ENCODE measurements around the gene HIPK3. TPM values are rescaled to one million over a fixed set of nuclear protein-coding genes. Genes with fewer than 3 reads are reported as not detected.
A peak's percentile ranks its signal among the peaks of the same experiment; 100 is the strongest.

The HIPK3 gene
- total RNA-seq, 1 donor from 2014 or later, result 166 TPM

DNA sequence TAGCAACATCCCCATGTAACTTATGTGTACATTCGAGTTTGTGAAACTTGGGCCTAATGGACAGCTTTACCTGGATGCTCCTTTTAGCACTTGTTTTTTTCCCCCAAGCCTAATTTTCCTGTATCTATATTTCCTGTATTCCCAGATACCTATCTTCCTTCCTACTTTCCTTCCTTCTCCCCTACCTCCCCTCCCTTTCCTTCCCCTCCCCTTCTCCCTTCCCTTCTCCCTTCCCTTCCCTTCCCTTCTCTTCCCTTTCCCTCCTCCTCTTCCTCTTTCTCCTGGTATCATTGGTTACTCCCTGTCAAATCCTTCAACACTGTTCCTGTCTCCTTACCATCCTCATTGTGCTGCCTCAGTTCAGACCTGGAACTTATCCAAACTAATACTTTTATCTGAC, 111.8 kb downstream of the HIPK3 start:
- no peaks in the 10 kb centered on the region for H3K36me3 ChIP-seq
- no peak overlapping the region for H3K4me3 ChIP-seq
- no peaks in the 10 kb centered on the region for H3K4me1 ChIP-seq
- intact Hi-C loops (cut with DNase I), result no loop called here
- no peak overlapping the region for H3K27ac ChIP-seq
- H3K27me3 ChIP-seq, result no peaks in the 10 kb centered on the region
- H3K9me3 ChIP-seq, result no peaks in the 10 kb centered on the region
- DNase-seq (ENCODE audit: extremely low spot score in 2 of 2), result no peak
- TF ChIP-seq POLR2A (IDR thresholded peaks at IDR 0.05) (no peak), POLR2AphosphoS5 (IDR thresholded peaks at IDR 0.05; ENCODE audit: insufficient read depth in 1 of 2, low read depth in 1 of 2) (no peak)
- TF ChIP-seq, protein P1, sequence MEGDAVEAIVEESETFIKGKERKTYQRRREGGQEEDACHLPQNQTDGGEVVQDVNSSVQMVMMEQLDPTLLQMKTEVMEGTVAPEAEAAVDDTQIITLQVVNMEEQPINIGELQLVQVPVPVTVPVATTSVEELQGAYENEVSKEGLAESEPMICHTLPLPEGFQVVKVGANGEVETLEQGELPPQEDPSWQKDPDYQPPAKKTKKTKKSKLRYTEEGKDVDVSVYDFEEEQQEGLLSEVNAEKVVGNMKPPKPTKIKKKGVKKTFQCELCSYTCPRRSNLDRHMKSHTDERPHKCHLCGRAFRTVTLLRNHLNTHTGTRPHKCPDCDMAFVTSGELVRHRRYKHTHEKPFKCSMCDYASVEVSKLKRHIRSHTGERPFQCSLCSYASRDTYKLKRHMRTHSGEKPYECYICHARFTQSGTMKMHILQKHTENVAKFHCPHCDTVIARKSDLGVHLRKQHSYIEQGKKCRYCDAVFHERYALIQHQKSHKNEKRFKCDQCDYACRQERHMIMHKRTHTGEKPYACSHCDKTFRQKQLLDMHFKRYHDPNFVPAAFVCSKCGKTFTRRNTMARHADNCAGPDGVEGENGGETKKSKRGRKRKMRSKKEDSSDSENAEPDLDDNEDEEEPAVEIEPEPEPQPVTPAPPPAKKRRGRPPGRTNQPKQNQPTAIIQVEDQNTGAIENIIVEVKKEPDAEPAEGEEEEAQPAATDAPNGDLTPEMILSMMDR (IDR thresholded peaks at IDR 0.05), result no peak

DNA sequence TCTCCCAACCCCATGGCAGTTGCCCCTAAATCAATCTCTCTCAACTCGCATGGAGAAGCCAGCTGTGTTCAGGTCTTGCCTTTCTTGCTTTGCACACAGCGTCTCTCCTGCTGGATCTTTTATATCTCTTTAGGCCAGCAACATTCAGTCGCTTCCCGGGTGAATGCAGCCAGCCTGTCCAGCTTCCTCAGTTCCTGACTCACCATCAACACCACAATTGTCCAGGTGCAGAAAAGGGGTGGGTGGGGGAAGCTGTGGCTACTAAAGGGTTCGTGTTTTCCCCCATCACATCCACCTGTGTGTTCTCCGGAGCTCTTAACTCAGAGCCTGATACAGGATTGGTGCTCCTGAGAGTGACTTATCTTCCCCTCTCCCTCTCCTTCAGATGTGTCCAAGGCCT, 116.5 kb downstream of the HIPK3 start:
- Histone ChIP-seq H3K9me3 (no peaks in the 10 kb centered on the region), H3K27ac (no peak overlapping the region), H3K4me3 (no peak overlapping the region), H3K4me1 (no peaks in the 10 kb centered on the region), H3K36me3 (no peaks in the 10 kb centered on the region), H3K27me3 (no peaks in the 10 kb centered on the region)
- TF ChIP-seq POLR2A (IDR thresholded peaks at IDR 0.05), result no peak
- TF ChIP-seq POLR2AphosphoS5 (IDR thresholded peaks at IDR 0.05; ENCODE audit: insufficient read depth in 1 of 2, low read depth in 1 of 2), result no peak
- TF ChIP-seq, protein P1 (IDR thresholded peaks at IDR 0.05), result no peak
- DNase-seq (ENCODE audit: extremely low spot score in 2 of 2), result no peak
- intact Hi-C loops (cut with DNase I), result no loop called here

DNA sequence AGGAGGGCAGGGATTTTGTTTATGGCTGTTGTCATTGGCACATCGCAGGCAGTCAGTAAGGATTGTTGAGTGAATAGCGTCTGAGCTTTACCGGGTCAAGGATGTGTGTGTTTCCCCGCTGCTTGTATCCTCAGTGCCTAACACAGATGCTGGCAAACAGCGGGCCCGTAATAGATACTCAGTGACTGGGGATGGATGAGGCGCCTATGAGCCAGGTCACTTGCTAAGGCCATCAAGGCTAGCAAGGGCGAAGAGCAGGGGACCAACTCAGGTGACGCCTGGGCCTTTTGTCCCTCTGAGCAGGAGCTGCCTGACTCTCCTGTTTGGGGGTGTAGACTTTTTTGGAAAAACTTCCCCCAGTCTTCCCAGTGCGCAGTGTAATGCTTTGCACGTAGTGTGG, 118.1 kb downstream of the HIPK3 start:
- Histone ChIP-seq H3K36me3 (no peaks in the 10 kb centered on the region), H3K9me3 (no peaks in the 10 kb centered on the region), H3K27ac (no peak overlapping the region), H3K27me3 (no peaks in the 10 kb centered on the region), H3K4me3 (peak overlapping the region in 1 of 2 donors; percentile 47), H3K4me1 (no peaks in the 10 kb centered on the region)
- intact Hi-C loops (cut with DNase I), result no loop called here
- DNase-seq (ENCODE audit: extremely low spot score in 2 of 2), result no peak
- TF ChIP-seq, protein P1 (IDR thresholded peaks at IDR 0.05), result no peak
- TF ChIP-seq POLR2AphosphoS5 (IDR thresholded peaks at IDR 0.05; ENCODE audit: insufficient read depth in 1 of 2, low read depth in 1 of 2) (no peak), POLR2A (IDR thresholded peaks at IDR 0.05) (no peak)

DNA sequence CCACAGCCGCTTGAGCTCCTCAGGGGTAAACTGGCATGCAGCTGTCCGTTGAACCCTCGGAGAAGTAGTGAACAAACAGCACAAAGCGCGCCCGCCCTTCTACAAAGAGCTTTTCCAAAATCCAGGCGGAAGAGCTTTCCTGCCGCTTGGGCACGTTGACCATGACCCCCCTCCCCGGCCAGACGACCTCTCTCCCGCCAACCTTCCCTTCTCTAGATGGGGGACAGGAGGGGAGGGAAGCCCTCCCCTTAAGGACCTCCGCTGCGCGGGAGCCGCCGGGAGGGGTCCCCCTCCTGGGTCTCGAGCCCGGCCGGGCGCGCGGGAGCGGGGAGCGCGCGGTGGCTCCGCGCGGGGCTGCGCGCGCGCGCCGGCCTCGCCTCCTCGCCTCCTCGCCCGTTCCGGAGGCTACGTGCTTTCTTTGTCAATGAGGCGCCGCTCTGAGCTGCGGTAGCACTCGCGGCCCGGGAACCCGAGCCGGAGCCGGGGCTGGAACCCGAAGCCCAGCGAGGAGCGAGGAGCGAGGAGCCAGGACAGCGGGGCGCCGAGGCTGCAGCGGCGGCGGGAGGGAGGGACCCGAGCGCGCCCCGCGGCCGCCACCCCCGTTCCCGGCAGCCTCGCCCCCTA, 118.6 kb downstream of the HIPK3 start, which contains the start of gene KIAA1549L:
TSS of gene KIAA1549L (plus strand) at position 421 of the 624 bp plus-strand sequence.
- TF ChIP-seq POLR2AphosphoS5 (IDR thresholded peaks at IDR 0.05; ENCODE audit: insufficient read depth in 1 of 2, low read depth in 1 of 2) (no peak), POLR2A (IDR thresholded peaks at IDR 0.05) (no peak)
- TF ChIP-seq, protein P1 (IDR thresholded peaks at IDR 0.05), result no peak
- Histone ChIP-seq H3K27ac (no peak within 1 kb of the TSS), H3K9me3 (no peaks in the 10 kb centered on the region), H3K4me1 (no peaks in the 10 kb centered on the region), H3K27me3 (no peaks in the 10 kb centered on the region), H3K36me3 (no peaks in the 10 kb centered on the region), H3K4me3 (peak within 1 kb of the TSS; percentile 25 to 47)
- DNase-seq (ENCODE audit: extremely low spot score in 2 of 2), result no peak
- intact Hi-C loops (cut with DNase I), result no loop called here

Measured in vagina (tissue), 2 donors.